ENCODE measurements around the gene SEC22C. TPM values are rescaled to one million over a fixed set of nuclear protein-coding genes. Genes with fewer than 3 reads are reported as not detected.

The SEC22C gene
- total RNA-seq, 2 donors from 2014 or later: 35.2 to 38.4 TPM

- no peaks in the 10 kb centered on the region for H3K9me3 Mint-ChIP-seq
- H3K27me3 Mint-ChIP-seq (ENCODE audit: insufficient read depth): no peaks in the 10 kb centered on the region
- no peaks in the 10 kb centered on the region for H3K36me3 Mint-ChIP-seq (ENCODE audit: low read depth)
- Histone ChIP-seq H3K9ac (ENCODE audit: extremely low read depth, low read length, poor library complexity, severe bottlenecking) (no peak overlapping the region), H3K9me3 (ENCODE audit: control insufficient read depth, low read length) (no peaks in the 10 kb centered on the region), H3K27me3 (ENCODE audit: control insufficient read depth, insufficient read depth, low read length, poor library complexity, severe bottlenecking) (no peaks in the 10 kb centered on the region), H3K36me3 (ENCODE audit: control insufficient read depth, insufficient read depth, low read length) (no peaks in the 10 kb centered on the region), H3K4me3 (ENCODE audit: low read length) (no peak overlapping the region), H3K27ac (ENCODE audit: low read depth, low read length) (no peak overlapping the region), H3K4me1 (ENCODE audit: control insufficient read depth, insufficient read depth, low read length) (no peaks in the 10 kb centered on the region)
- no peak overlapping the region for H3K27ac Mint-ChIP-seq
- DNase-seq: no peak
- H3K4me1 Mint-ChIP-seq: peaks cover 4% of the 10 kb centered on the region
- no peak for TF ChIP-seq CTCF (conservative IDR thresholded peaks at IDR 0.05)
- no peak overlapping the region for H3K4me3 Mint-ChIP-seq
- 92 to 94% methylated on average over 4 of the region's 4 CpGs for WGBS, 2 experiments (ENCODE audit: insufficient coverage in 1 of 2, insufficient read length in 1 of 2)
Observed at GRCh38 chr3:42514876-42515275, 66.9 kb downstream of the SEC22C start.

- peaks cover 8% of the 10 kb centered on the region for H3K4me1 Mint-ChIP-seq
Observed at GRCh38 chr3:42513521-42513920, 68.2 kb downstream of the SEC22C start.

GRCh38 chr3:42513121-42513520, 68.6 kb downstream of the SEC22C start:
- no peak for DNase-seq
- WGBS, 2 experiments (ENCODE audit: insufficient coverage in 1 of 2, insufficient read length in 1 of 2): 89 to 100% methylated on average over 3 of the region's 3 CpGs
- no peak overlapping the region for H3K27ac Mint-ChIP-seq
- no peaks in the 10 kb centered on the region for H3K36me3 ChIP-seq (ENCODE audit: control insufficient read depth, insufficient read depth, low read length)
- H3K4me3 ChIP-seq (ENCODE audit: low read length): no peak overlapping the region
- no peak overlapping the region for H3K4me3 Mint-ChIP-seq
- H3K27me3 Mint-ChIP-seq (ENCODE audit: insufficient read depth): no peaks in the 10 kb centered on the region
- TF ChIP-seq CTCF (conservative IDR thresholded peaks at IDR 0.05): no peak
- H3K9me3 ChIP-seq (ENCODE audit: control insufficient read depth, low read length): no peaks in the 10 kb centered on the region
- H3K9me3 Mint-ChIP-seq: no peaks in the 10 kb centered on the region
- no peak overlapping the region for H3K9ac ChIP-seq (ENCODE audit: extremely low read depth, low read length, poor library complexity, severe bottlenecking)
- no peak overlapping the region for H3K27ac ChIP-seq (ENCODE audit: low read depth, low read length)
- peaks cover 10% of the 10 kb centered on the region for H3K4me1 Mint-ChIP-seq
- no peaks in the 10 kb centered on the region for H3K36me3 Mint-ChIP-seq (ENCODE audit: low read depth)
- H3K4me1 ChIP-seq (ENCODE audit: control insufficient read depth, insufficient read depth, low read length): no peaks in the 10 kb centered on the region
- H3K27me3 ChIP-seq (ENCODE audit: control insufficient read depth, insufficient read depth, low read length, poor library complexity, severe bottlenecking): no peaks in the 10 kb centered on the region

More at GRCh38 chr3:42513521-42513920, 68.2 kb downstream of the SEC22C start:
- TF ChIP-seq CTCF (conservative IDR thresholded peaks at IDR 0.05): no peak
- Mint-ChIP-seq H3K9me3 (no peaks in the 10 kb centered on the region), H3K36me3 (ENCODE audit: low read depth) (no peaks in the 10 kb centered on the region), H3K4me3 (no peak overlapping the region), H3K27ac (peak overlapping the region; percentile 5), H3K27me3 (ENCODE audit: insufficient read depth) (no peaks in the 10 kb centered on the region)
- Histone ChIP-seq H3K36me3 (ENCODE audit: control insufficient read depth, insufficient read depth, low read length) (no peaks in the 10 kb centered on the region), H3K9ac (ENCODE audit: extremely low read depth, low read length, poor library complexity, severe bottlenecking) (no peak overlapping the region), H3K27me3 (ENCODE audit: control insufficient read depth, insufficient read depth, low read length, poor library complexity, severe bottlenecking) (no peaks in the 10 kb centered on the region), H3K9me3 (ENCODE audit: control insufficient read depth, low read length) (no peaks in the 10 kb centered on the region), H3K4me3 (ENCODE audit: low read length) (no peak overlapping the region), H3K4me1 (ENCODE audit: control insufficient read depth, insufficient read depth, low read length) (no peaks in the 10 kb centered on the region), H3K27ac (ENCODE audit: low read depth, low read length) (no peak overlapping the region)
- no peak for DNase-seq
- whole genome bisulfite sequencing, 2 experiments (ENCODE audit: insufficient coverage in 1 of 2, insufficient read length in 1 of 2): 92 to 95% methylated on average over 3 to 6 of the region's 6 CpGs

All from endodermal cell (in vitro differentiated cells).